Measurements from ENCODE around the gene ETNK2. TPM values are rescaled to one million over a fixed set of nuclear protein-coding genes. Genes with fewer than 3 reads are reported as not detected.

The ETNK2 gene
- total RNA-seq, 2 donors from 2014 or later = 0.50 to 0.67 TPM

- peaks cover 43 to 47% of the 10 kb centered on the region in 2 donors for H3K4me1 Mint-ChIP-seq (ENCODE audit: low read depth in 2 of 2)
- DNase-seq (ENCODE audit: low spot score) = no peak
- H3K36me3 Mint-ChIP-seq = no peaks in the 10 kb centered on the region
- no peaks in the 10 kb centered on the region for H3K9me3 Mint-ChIP-seq
- H3K27ac Mint-ChIP-seq = peak overlapping the region; percentile 51 to 59
- H3K4me3 Mint-ChIP-seq = no peak overlapping the region
- ATAC-seq = no peak
- H3K27me3 Mint-ChIP-seq = no peaks in the 10 kb centered on the region
Measured at GRCh38 chr1:204088596-204088995, 63.2 kb downstream of the ETNK2 start.

- ATAC-seq = no peak
Measured at GRCh38 chr1:204087893-204088528, 63.8 kb downstream of the ETNK2 start.

GRCh38 chr1:204087181-204087892, 64.5 kb downstream of the ETNK2 start:
- Mint-ChIP-seq H3K27ac (peak overlapping the region; percentile 51 to 59), H3K4me3 (peak overlapping the region; percentile 22), H3K27me3 (no peaks in the 10 kb centered on the region), H3K9me3 (no peaks in the 10 kb centered on the region), H3K4me1 (ENCODE audit: low read depth in 2 of 2) (peaks cover 36 to 40% of the 10 kb centered on the region in 2 donors), H3K36me3 (no peaks in the 10 kb centered on the region)
- DNase-seq (ENCODE audit: low spot score) (no peak), ATAC-seq (no peak)

More at GRCh38 chr1:204087893-204088528, 63.8 kb downstream of the ETNK2 start:
- Mint-ChIP-seq H3K9me3 (no peaks in the 10 kb centered on the region), H3K27ac (peak overlapping the region; percentile 51 to 59), H3K36me3 (no peaks in the 10 kb centered on the region), H3K27me3 (no peaks in the 10 kb centered on the region), H3K4me3 (peak overlapping the region; percentile 22), H3K4me1 (ENCODE audit: low read depth in 2 of 2) (peaks cover 41 to 46% of the 10 kb centered on the region in 2 donors)
- DNase-seq (ENCODE audit: low spot score) = no peak

GRCh38 chr1:204085876-204086275, 66.0 kb downstream of the ETNK2 start:
- Mint-ChIP-seq H3K4me1 (ENCODE audit: low read depth in 2 of 2) (peaks cover 40% of the 10 kb centered on the region in 2 donors), H3K27me3 (no peaks in the 10 kb centered on the region), H3K36me3 (no peaks in the 10 kb centered on the region), H3K27ac (peak overlapping the region; percentile 53 to 67), H3K9me3 (no peaks in the 10 kb centered on the region), H3K4me3 (no peak overlapping the region)
- DNase-seq (ENCODE audit: low spot score) (no peak), ATAC-seq (peak; percentile 65 to 66)

GRCh38 chr1:204084247-204084772, 67.5 kb downstream of the ETNK2 start:
- H3K4me3 Mint-ChIP-seq = no peak overlapping the region
- peaks cover 40 to 44% of the 10 kb centered on the region in 2 donors for H3K4me1 Mint-ChIP-seq (ENCODE audit: low read depth in 2 of 2)
- DNase-seq (ENCODE audit: low spot score) = no peak
- no peaks in the 10 kb centered on the region for H3K27me3 Mint-ChIP-seq
- H3K36me3 Mint-ChIP-seq = no peaks in the 10 kb centered on the region
- no peak for ATAC-seq
- peak overlapping the region; percentile 53 to 67 for H3K27ac Mint-ChIP-seq
- no peaks in the 10 kb centered on the region for H3K9me3 Mint-ChIP-seq

GRCh38 chr1:204083491-204083890, 68.4 kb downstream of the ETNK2 start:
- Mint-ChIP-seq H3K9me3 (no peaks in the 10 kb centered on the region), H3K4me1 (ENCODE audit: low read depth in 2 of 2) (peaks cover 32 to 37% of the 10 kb centered on the region in 2 donors), H3K27ac (peak overlapping the region in 1 of 2 donors; percentile 23), H3K36me3 (no peaks in the 10 kb centered on the region), H3K27me3 (no peaks in the 10 kb centered on the region), H3K4me3 (no peak overlapping the region)
- DNase-seq (ENCODE audit: low spot score) (no peak), ATAC-seq (no peak)

- DNase-seq (ENCODE audit: low spot score) (no peak), ATAC-seq (no peak)
- peak overlapping the region in 1 of 2 donors; percentile 23 for H3K27ac Mint-ChIP-seq
- H3K36me3 Mint-ChIP-seq = no peaks in the 10 kb centered on the region
- no peaks in the 10 kb centered on the region for H3K9me3 Mint-ChIP-seq
- H3K4me3 Mint-ChIP-seq = no peak overlapping the region
- H3K4me1 Mint-ChIP-seq (ENCODE audit: low read depth in 2 of 2) = peaks cover 25 to 30% of the 10 kb centered on the region in 2 donors
- no peaks in the 10 kb centered on the region for H3K27me3 Mint-ChIP-seq
Measured at GRCh38 chr1:204081791-204082513, 69.9 kb downstream of the ETNK2 start.

- H3K4me3 Mint-ChIP-seq = no peak overlapping the region
- no peak for ATAC-seq
- DNase-seq (ENCODE audit: low spot score) = no peak
- H3K27me3 Mint-ChIP-seq = no peaks in the 10 kb centered on the region
- peak overlapping the region in 1 of 2 donors; percentile 60 for H3K27ac Mint-ChIP-seq
- H3K36me3 Mint-ChIP-seq = no peaks in the 10 kb centered on the region
- no peaks in the 10 kb centered on the region for H3K9me3 Mint-ChIP-seq
- peaks cover 28 to 34% of the 10 kb centered on the region in 2 donors for H3K4me1 Mint-ChIP-seq (ENCODE audit: low read depth in 2 of 2)
Measured at GRCh38 chr1:204081164-204081790, 70.6 kb downstream of the ETNK2 start.

Other genes with a start within 250 kb of the ETNK2 start
- 1 to 10 TPM; 5.9 to 8.3 TPM for gene SOX13, start 78.9 kb downstream of the ETNK2 start, total RNA-seq
- not detected for gene REN, start 14.3 kb upstream of the ETNK2 start, total RNA-seq
- not detected for gene KISS1, start 44.4 kb upstream of the ETNK2 start, total RNA-seq
- not detected for gene GOLT1A, start 61.9 kb upstream of the ETNK2 start, total RNA-seq
- gene PLEKHA6, start 207.9 kb upstream of the ETNK2 start, total RNA-seq = under 1 TPM; 0.17 to 0.89 TPM